ENCODE results near the gene CCDC177.

The CCDC177 gene

GRCh38 chr14:69560826-69561225, 13.8 kb downstream of the CCDC177 start:
- no peak for DNase-seq

DNA sequence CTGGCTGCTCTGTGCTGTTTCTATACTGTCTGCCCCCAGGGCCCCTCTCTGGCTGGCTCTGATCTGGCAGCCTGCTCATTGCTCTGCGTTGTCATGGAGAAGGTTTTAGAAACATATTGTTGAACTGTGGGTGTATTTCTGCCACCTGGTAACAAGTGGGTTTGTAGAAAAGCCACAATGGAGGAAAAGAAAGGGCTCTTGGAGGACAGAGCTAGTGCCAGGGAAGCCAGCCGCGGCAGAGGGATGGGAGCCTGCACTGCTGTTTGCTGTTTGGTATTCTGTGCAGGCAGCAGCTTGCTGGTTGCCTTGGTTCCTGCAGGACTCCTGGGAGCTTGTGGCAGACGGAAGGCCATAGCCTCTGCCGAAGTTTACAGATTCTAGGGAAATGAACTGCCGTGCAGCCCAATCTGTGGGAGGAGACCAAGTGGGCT, 15.1 kb downstream of the CCDC177 start:
- DNase-seq: peak; percentile 96

DNA sequence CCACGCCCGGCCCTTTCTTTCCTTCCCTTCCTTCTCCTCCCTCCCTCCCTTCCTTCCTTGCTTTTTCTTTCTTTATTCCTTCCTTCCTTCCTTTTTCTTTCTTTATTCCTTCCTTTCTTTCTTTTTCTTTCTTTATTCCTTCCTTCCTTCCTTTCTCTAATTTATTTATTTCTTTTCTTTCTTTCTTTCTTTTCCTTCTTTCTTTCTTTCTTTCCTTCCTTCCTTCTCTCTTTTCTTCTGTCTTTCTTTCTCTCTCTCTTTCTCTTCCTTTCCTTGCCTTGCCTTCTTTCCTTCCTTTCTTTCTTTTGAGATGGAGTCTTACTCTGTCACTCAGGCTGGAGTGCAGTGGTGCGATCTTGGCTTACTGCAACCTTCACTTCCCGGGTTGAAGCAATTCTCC, 15.9 kb downstream of the CCDC177 start:
- DNase-seq: no peak

DNA sequence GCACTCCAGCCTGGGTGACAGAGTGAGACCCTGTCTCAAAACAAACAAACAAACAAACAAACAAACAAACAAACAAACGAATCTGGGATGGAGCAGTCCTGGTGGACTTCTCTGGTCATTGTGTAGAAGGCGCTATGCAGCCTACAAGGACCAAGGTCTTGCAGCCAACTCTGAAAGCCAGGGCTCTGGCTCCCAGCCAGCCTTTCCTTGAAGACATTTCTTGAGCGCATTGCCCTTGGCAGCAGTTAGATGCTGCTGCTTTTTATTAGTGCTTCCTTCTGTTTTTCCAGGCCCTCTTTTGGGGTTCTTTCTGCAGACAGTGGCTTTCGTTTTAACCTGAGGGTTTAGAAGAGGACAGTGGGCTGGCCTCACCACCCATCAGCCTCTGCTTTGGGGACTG, 20.2 kb downstream of the CCDC177 start:
- DNase-seq: no peak

DNA sequence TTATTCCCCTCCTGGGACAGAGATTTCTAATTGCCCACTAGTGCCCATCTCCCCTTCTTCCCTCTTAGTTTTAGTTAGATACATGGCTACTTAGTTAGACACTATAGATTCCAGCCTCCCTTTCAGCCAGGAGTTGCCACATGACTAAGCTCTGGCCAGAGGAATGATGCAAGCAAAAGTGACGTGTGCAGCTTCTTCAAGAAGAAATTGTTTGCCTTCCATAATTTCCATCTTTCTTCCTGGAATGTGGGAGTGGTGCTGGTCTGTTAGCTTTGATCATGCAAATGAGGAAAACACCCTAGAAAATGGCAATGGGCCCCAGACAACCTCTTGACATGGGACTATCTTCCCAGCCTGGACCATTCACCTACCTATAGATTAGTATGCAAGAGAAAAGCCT, 21.4 kb downstream of the CCDC177 start:
- DNase-seq: no peak

DNA sequence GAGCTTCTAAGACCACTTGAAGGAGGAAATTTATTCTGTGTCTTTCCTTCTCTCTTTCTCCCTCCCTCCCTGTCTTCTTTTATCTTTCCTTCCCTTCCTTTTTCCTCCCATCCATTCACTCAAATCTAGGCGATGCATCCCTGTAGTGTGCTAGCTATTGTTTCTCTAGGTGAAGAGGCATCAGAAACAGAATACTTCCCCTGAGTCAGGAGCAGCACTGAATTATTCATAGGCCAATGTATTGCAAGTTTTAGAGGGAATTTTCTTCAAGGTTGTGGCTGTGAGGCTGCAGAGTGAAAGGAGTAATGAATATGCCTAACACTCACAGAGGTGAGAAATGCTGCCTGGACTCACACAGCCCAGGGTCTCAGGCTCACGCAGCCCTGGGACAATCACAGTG, 23.2 kb downstream of the CCDC177 start:
- DNase-seq: no peak

DNA sequence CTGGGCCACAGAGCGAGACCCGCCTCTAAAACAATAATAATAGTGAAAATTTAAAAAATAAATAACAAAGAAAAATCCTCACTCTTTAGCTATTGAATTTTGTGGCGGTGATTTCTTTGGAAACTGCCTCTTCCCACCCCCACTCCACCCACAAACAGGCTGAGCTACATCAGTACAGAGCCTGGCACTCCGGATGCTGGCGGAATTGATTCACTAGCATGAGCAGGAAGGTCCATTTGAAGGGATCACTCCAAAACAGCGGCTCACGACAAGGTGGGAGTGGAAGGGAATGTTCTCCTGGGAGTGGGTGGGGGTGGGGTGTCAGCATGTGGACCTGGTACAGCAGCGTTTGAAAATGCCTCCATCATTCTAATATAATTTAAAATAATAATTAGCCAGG, 26.1 kb downstream of the CCDC177 start:
- no peak for DNase-seq

DNA sequence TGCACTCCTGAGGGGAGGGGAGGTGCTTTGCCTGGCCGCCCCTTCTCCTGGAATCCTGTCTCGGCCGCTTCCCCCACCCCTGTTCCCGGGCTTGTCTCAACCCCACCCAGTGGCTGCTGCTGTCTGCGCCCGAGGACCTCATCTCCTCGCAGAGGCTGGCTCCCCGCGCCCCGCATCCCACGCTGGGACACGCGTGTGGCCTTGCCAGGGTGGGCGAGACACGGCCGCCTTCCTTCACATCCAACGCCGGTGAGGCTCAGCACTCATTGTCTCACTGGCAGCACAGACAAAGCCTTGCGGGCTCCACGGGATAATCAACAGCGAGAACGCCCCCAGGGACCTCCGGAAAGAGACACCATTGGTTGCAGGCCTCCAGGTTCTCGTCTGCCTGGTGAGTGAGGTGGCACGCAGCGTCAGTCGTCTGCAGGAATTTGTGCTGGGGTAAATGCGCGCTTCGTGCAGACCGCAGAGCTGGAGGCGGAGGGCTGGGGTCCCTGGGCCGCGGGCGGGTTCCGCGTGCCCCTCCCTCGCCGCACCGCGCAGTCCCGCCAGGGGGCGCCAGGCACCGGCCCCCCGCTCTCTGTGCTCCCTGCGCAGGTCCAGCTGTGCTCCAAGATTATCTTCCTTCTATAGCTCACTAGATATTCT, 26.8 kb downstream of the CCDC177 start:
- DNase-seq: no peak

GRCh38 chr14:69543341-69544115, 31.1 kb downstream of the CCDC177 start:
- DNase-seq: no peak

DNA sequence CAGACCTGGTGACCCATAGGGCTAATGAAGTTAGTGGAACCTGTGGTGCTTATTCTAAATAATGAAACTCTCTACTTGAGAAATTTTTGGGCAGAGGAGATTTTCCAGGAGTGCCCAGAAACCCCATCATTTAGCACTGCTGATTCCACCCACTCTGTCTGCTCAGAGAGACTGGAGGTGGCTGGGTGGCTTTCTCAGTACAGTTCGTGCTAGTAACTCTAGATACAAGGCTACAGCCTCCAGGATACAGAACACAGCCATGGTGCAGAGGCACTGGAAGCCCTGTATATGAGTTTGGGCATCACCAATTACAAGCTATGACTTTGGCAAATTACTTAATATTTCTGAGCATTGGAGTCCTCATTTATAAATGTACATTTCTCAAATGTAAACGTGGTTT, 32.4 kb downstream of the CCDC177 start:
- no peak for DNase-seq

- no peak for DNase-seq
These were observed 33.9 kb downstream of the CCDC177 start for GRCh38 chr14:69540654-69541335.

GRCh38 chr14:69539631-69540410, 34.9 kb downstream of the CCDC177 start:
- no peak for DNase-seq

- no peak for DNase-seq
These were observed 35.9 kb downstream of the CCDC177 start for GRCh38 chr14:69538766-69539165.

DNA sequence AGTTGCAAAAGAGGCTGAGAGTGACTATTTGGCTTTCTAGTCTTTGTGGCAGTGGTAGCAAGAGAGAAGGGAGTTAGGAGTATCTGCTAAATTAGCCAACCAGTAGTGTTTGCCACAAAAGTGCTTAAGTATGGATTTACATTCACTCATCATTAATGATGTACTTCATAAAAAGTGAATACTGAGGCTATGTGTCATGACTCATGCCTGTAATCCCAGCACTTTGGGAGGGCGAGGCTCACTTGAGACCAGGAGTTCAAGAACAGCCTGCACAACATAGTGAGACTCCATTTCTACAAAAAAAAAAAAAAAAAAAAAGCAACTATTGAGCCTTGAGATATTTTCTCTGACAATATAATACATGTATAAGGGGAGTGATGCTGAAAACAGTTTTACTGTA, 36.8 kb downstream of the CCDC177 start:
- no peak for DNase-seq

DNA sequence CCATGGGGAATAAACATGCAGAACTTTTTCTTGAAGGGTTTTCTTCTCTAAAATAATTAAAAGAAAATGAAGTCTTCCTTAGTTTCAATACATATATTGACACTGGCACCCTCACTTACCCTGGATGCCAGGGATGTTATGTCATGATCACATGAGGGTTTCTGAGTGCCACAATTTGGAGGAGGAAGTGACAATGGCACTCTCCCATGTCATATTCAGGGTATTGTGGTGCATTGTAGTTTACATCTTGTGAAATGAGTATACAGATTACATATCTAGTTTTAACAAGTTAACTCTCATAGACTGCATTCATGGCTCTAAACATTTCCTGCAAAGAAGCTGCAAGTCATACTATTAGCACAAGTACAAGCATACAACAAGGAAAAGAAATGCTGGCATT, 37.7 kb downstream of the CCDC177 start:
- DNase-seq: no peak

DNA sequence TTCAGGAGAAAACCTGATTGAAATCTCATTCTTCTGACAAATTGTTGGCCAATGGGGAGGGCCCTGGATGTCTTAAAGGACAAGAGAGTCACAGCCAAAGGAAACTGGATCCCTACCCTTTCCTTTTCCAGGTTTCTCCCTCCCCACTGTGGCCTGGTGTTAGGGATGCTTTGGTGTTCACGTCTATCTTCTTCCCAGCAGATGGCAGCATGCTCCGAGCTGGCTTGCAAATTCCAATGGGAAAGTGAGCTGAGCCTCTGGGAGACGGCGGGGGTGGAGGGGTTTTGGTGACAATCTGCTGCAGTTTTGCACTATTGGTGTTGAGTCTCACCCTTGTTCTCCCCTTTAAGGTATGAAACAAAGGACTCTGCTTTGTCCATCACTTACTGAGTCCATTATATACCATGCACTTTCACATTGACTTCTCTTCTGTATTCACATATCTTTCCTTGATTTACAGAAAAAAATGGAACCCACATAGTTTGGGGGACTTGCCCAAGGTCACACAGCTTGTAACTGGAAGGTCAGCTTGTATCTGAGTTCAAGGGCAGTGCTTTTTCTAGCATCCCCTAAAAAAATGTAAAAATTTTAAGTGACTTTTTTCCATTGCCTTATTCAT, 39.3 kb downstream of the CCDC177 start:
- peak; percentile 86 for DNase-seq

- no peak for DNase-seq
These were observed 41.9 kb downstream of the CCDC177 start for GRCh38 chr14:69532561-69533340.

DNA sequence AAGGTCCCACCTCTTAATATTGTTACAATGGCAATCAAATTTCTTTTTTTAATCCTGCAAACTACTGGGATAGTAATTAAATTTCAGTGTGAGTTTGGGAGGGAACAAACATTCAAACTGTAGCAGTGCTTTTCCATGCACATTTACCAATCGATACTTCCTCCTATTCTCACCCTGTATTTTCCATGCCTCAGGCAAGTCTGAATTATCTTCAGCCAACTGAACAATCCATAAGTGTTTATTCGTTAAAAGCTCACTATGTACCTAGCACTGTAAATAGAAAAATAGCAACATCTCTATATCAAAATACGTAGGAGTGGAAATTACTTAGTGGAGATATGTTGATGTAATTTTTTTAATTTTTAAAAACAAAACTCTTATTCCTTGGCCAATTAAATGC, 43.5 kb downstream of the CCDC177 start:
- no peak for DNase-seq

GRCh38 chr14:69530095-69530494, 44.6 kb downstream of the CCDC177 start:
- no peak for DNase-seq

- DNase-seq: no peak
These were observed 45.1 kb downstream of the CCDC177 start for GRCh38 chr14:69529563-69529962.

- no peak for DNase-seq
These were observed 45.7 kb downstream of the CCDC177 start for GRCh38 chr14:69528930-69529329.

- no peak for DNase-seq
These were observed 46.5 kb downstream of the CCDC177 start for GRCh38 chr14:69528143-69528542.
